GM12878 (cell line): ENCODE measurements around the gene ZNF710. TPM values are rescaled to one million over a fixed set of nuclear protein-coding genes. Genes with fewer than 3 reads are reported as not detected.

Source experiments
- ATAC-seq: fragments of 200-7000 bp; cut with Tn5 transposase; 3 replicates; pipeline ENCODE4 v1.9.1; 2020; ENCODE audit warnings: mild to moderate bottlenecking, moderate library complexity
- BruUV-seq: library from RNA; stranded (reverse); fragments of 400-500 nt; replicated peaks from 2 replicates; lab custom pipeline; 2021; lab: Mats Ljungman, UMichigan
- CTCF ChIA-PET: fragments of 300-600 bp; sonication (Branson Sonifier 250); formaldehyde crosslinking; extraction: SDS; loops from one replicate; lab custom pipeline; 2021; ENCODE audit warnings: inconsistent platforms; lab: Yijun Ruan, JAX
- POLR2A ChIA-PET: fragments of 350-600 bp; formaldehyde crosslinking; extraction: SDS; loops from one replicate; lab custom pipeline; 2021; ENCODE audit warnings: inconsistent platforms; lab: Charles Lee
- RAD21 ChIA-PET: fragments of 300-600 bp; sonication (Branson Sonifier 250); formaldehyde crosslinking; loops from one replicate; lab custom pipeline; 2023; ENCODE audit warnings: antibody characterized with exemption; ENCODE audit not compliant: unreplicated experiment; lab: Charles Lee
- SMC1A ChIA-PET: fragments of 300-600 bp; sonication (Branson Sonifier 250); formaldehyde crosslinking; loops from one replicate; lab custom pipeline; 2023; ENCODE audit not compliant: unreplicated experiment, uncharacterized antibody; lab: Charles Lee
- DNase-seq: peaks from one replicate; pipeline ENCODE4 v3.0.0-alpha.2; 2011; ENCODE audit warnings: low read depth, low spot score
- FAIRE-seq: peaks from 3 replicates; lab custom pipeline; 2011; peaks lifted over from hg19 to GRCh38; lab: Jason Lieb, UNC
- H2AFZ ChIP-seq: 2 replicates; pipeline ENCODE4 v1.6.0; 2011; ENCODE audit warnings: low read depth, low read length, control low read depth; ENCODE audit not compliant: control insufficient read depth
- H3K27ac ChIP-seq: 2 replicates; pipeline ENCODE4 v1.5.1; 2011; ENCODE audit warnings: control low read depth; ENCODE audit not compliant: control insufficient read depth, insufficient read depth
- H3K27me3 ChIP-seq, 2 experiments: replicated peaks in 1 of 2; 2 replicates each; pipeline versions ENCODE4 v1.6.0 to v1.6.1; 2011; ENCODE audit warnings: low read length in 1 of 2; ENCODE audit not compliant: control insufficient read depth in 2 of 2, insufficient read depth in 2 of 2
- H3K36me3 ChIP-seq, 2 experiments: 2 replicates each; pipeline ENCODE4 v1.5.1; 2011; ENCODE audit warnings: low read length in 1 of 2; ENCODE audit not compliant: control insufficient read depth in 2 of 2, insufficient read depth in 2 of 2
- H3K4me1 ChIP-seq: 2 replicates; pipeline ENCODE4 v1.6.1; 2011; ENCODE audit warnings: mild to moderate bottlenecking, low read length, moderate library complexity, mixed read lengths; ENCODE audit not compliant: control insufficient read depth, insufficient read depth
- H3K4me2 ChIP-seq: 2 replicates; pipeline ENCODE4 v1.6.0; 2011; ENCODE audit warnings: control low read depth; ENCODE audit not compliant: control insufficient read depth, insufficient read depth
- H3K4me3 ChIP-seq: fragments of 200-600 bp; sonication (generic); 2 replicates; pipeline ENCODE4 v1.5.1; 2016
- H3K79me2 ChIP-seq: 2 replicates; pipeline ENCODE4 v1.6.0; 2011; ENCODE audit warnings: low read length; ENCODE audit not compliant: control insufficient read depth, insufficient read depth
- H3K9ac ChIP-seq: 2 replicates; pipeline ENCODE4 v1.8.0; 2011; ENCODE audit warnings: low read length, control low read depth, mixed read lengths; ENCODE audit not compliant: control insufficient read depth, insufficient read depth
- H3K9me3 ChIP-seq: replicated peaks from 3 replicates; pipeline ENCODE4 v1.5.1; 2011; ENCODE audit warnings: mild to moderate bottlenecking, low read length; ENCODE audit not compliant: control insufficient read depth, insufficient read depth
- H4K20me1 ChIP-seq: 2 replicates; pipeline ENCODE4 v1.6.0; 2011; ENCODE audit not compliant: control insufficient read depth, insufficient read depth
- CHD1 ChIP-seq: IDR thresholded peaks from 2 replicates; pipeline ENCODE4 v1.6.1; 2012; ENCODE audit warnings: low read depth, low read length, improper control_type of control experiment
- FOS ChIP-seq: IDR thresholded peaks from 3 replicates; pipeline ENCODE4 v1.6.1; 2011; ENCODE audit warnings: borderline replicate concordance; ENCODE audit not compliant: insufficient read length; ENCODE audit errors: extremely low read depth
- KDM1A ChIP-seq: fragments of 200-600 bp; sonication (generic); IDR thresholded peaks from 2 replicates; pipeline ENCODE4 v1.6.1; 2016; ENCODE audit warnings: borderline replicate concordance
- KLF5 ChIP-seq: fragments of 450-650 bp; IDR thresholded peaks from 2 replicates; pipeline ENCODE4 v1.6.1; 2014; ENCODE audit warnings: mild to moderate bottlenecking; ENCODE audit not compliant: partially characterized antibody
- MYB ChIP-seq: fragments of 150-350 bp; IDR thresholded peaks from 2 replicates; pipeline ENCODE4 v1.6.1; 2014; ENCODE audit warnings: mild to moderate bottlenecking, low read depth, low read length, borderline replicate concordance
- NBN ChIP-seq: fragments of 450-650 bp; IDR thresholded peaks from 2 replicates; pipeline ENCODE4 v1.6.1; 2016
- NFIC ChIP-seq: IDR thresholded peaks from 2 replicates; pipeline ENCODE4 v1.6.1; 2012; ENCODE audit warnings: low read depth, mild to moderate bottlenecking, inconsistent platforms, low read length, moderate library complexity
- NFYB ChIP-seq: IDR thresholded peaks from 2 replicates; pipeline ENCODE4 v1.6.1; 2011; ENCODE audit warnings: low read depth, mild to moderate bottlenecking, low read length, improper control_type of control experiment, moderate library complexity; ENCODE audit not compliant: insufficient read depth
- SREBF2 ChIP-seq: IDR thresholded peaks from 2 replicates; pipeline ENCODE4 v1.6.1; 2012; ENCODE audit warnings: mild to moderate bottlenecking, low read length
- TBL1XR1 ChIP-seq: IDR thresholded peaks from 2 replicates; pipeline ENCODE4 v1.6.1; 2012; ENCODE audit warnings: low read depth, low read length, improper control_type of control experiment
- YY1 ChIP-seq: IDR thresholded peaks from 2 replicates; pipeline ENCODE4 v1.6.1; 2011; ENCODE audit warnings: low read depth, mild to moderate bottlenecking, low read length
- ZZZ3 ChIP-seq: IDR thresholded peaks from 2 replicates; pipeline ENCODE4 v1.6.1; 2011; ENCODE audit warnings: low read depth; ENCODE audit not compliant: control insufficient read depth, insufficient read length
- WGBS: methylation state at CpG from one replicate; pipeline ENCODE4 v1.1.6; 2016; ENCODE audit warnings: low lambda C conversion rate; ENCODE audit not compliant: insufficient replicate concordance, insufficient coverage; ENCODE audit errors: missing lambda C conversion rate; 5-methylcytosine and 5-hydroxymethylcytosine counted together
- in situ Hi-C: fragments of 300-500 bp; cut with MboI; formaldehyde crosslinking; loops from 9 replicates; pipeline ENCODE4 v1.14.3; 2018; ENCODE audit warnings: mixed read lengths
- intact Hi-C: fragments of 100-400 bp; cut with micrococcal nuclease; formaldehyde crosslinking; loops from one replicate; pipeline ENCODE4 v1.14.2; 2022; ENCODE audit not compliant: unreplicated experiment
- polyA plus RNA-seq, 11 experiments: library from polyadenylated mRNA; depleted of rRNA in 4 of 11; unstranded in 6 of 11; stranded (reverse) in 5 of 11; fragments of >200 nt; fragmentation: Nextera tagmentation in 4 of 11; fragmentation: Illumina TruSeq in 1 of 11; extraction: Ambion mirVana in 4 of 11; extraction: Trizol in 1 of 11; gene quantifications; 1 replicate in 1 of 11; 2 replicates in 10 of 11; pipeline versions ENCODE4 v1.2.1 to v1.2.3, GENCODE V29; 2011 to 2016; ENCODE audit warnings: inconsistent platforms in 2 of 11, missing spikeins in 2 of 11, low read depth in 1 of 11
- total RNA-seq, 4 experiments: library from RNA; depleted of rRNA in 3 of 4; stranded (reverse); fragments of >200 nt in 3 of 4; fragmentation: Illumina TruSeq in 1 of 4; extraction: Trizol in 1 of 4; gene quantifications; 2 replicates each; pipeline versions ENCODE4 v1.2.1 to v1.2.3, GENCODE V29; 2013 to 2021
- TF ChIP-seq, protein P1 (sequence below): fragments of 150-350 bp; IDR thresholded peaks from 2 replicates; pipeline ENCODE4 v1.6.1; 2016; ENCODE audit warnings: low read depth, low read length
- TF ChIP-seq, protein P2 (sequence below), 3 experiments: IDR thresholded peaks in 2 of 3; conservative IDR thresholded peaks in 1 of 3; 2 replicates each; pipeline ENCODE4 v1.5.1; 2011; ENCODE audit warnings: low read depth in 3 of 3, low read length in 3 of 3, mild to moderate bottlenecking in 3 of 3, control low read depth in 2 of 3, moderate library complexity in 2 of 3, inconsistent platforms in 1 of 3, mixed read lengths in 1 of 3; ENCODE audit not compliant: control insufficient read depth in 2 of 3, insufficient read depth in 1 of 3; ENCODE audit errors: extremely low read depth in 1 of 3

ZNF710 gene
- total and polyA plus RNA-seq, 10 of the 15 experiments (the other 5 are each of a cell fraction or from before 2014, with no cell fraction given), result 1.4 to 43.5 (median 9.8) TPM

GRCh38 chr15:90044191-90044590, 43.1 kb downstream of the ZNF710 start:
- Histone ChIP-seq H3K4me2 (no peak overlapping the region), H3K9ac (no peak overlapping the region), H3K9me3 (no peaks in the 10 kb centered on the region), H2AFZ (no peak overlapping the region), H3K36me3 (peaks cover 3 to 6% of the 10 kb centered on the region in 2 experiments; a peak in 3 of 4 replicates), H3K4me3 (no peak overlapping the region), H3K27me3 (no peaks in the 10 kb centered on the region), H4K20me1 (no peaks in the 10 kb centered on the region), H3K79me2 (peaks cover 39% of the 10 kb centered on the region), H3K4me1 (peaks cover 22% of the 10 kb centered on the region), H3K27ac (no peak overlapping the region)
- SMC1A ChIA-PET, result interaction anchor here (1.0 to 2.1 kb wide), 4 partner anchors 11 to 23 kb away, joined by 3 to 7 read pairs (median 3); no protein-coding TSS in a partner anchor
- DNase-seq (no peak), ATAC-seq (no peak), FAIRE-seq (no peak)
- BruUV-seq, result no TSS peak
- 98% methylated on average over 14 of the region's 14 CpGs for WGBS
- POLR2A ChIA-PET, result no interaction called here
- intact Hi-C loops (no loop called here), in situ Hi-C loops (no loop called here)
- CTCF ChIA-PET, result interaction anchor here (1.4 kb wide), 1 partner anchor 12 kb away, joined by 4 read pairs; no protein-coding TSS in a partner anchor
- RAD21 ChIA-PET, result interaction anchor here (1.6 kb wide), 1 partner anchor 13 kb away, joined by 4 read pairs; no protein-coding TSS in a partner anchor
- TF ChIP-seq KLF5, result no peak
- no peak for TF ChIP-seq CHD1
- no peak for TF ChIP-seq FOS
- no peak for TF ChIP-seq MYB
- no peak for TF ChIP-seq NBN
- TF ChIP-seq, protein P1, sequence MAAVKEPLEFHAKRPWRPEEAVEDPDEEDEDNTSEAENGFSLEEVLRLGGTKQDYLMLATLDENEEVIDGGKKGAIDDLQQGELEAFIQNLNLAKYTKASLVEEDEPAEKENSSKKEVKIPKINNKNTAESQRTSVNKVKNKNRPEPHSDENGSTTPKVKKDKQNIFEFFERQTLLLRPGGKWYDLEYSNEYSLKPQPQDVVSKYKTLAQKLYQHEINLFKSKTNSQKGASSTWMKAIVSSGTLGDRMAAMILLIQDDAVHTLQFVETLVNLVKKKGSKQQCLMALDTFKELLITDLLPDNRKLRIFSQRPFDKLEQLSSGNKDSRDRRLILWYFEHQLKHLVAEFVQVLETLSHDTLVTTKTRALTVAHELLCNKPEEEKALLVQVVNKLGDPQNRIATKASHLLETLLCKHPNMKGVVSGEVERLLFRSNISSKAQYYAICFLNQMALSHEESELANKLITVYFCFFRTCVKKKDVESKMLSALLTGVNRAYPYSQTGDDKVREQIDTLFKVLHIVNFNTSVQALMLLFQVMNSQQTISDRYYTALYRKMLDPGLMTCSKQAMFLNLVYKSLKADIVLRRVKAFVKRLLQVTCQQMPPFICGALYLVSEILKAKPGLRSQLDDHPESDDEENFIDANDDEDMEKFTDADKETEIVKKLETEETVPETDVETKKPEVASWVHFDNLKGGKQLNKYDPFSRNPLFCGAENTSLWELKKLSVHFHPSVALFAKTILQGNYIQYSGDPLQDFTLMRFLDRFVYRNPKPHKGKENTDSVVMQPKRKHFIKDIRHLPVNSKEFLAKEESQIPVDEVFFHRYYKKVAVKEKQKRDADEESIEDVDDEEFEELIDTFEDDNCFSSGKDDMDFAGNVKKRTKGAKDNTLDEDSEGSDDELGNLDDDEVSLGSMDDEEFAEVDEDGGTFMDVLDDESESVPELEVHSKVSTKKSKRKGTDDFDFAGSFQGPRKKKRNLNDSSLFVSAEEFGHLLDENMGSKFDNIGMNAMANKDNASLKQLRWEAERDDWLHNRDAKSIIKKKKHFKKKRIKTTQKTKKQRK, result no peak
- TF ChIP-seq, protein P2, sequence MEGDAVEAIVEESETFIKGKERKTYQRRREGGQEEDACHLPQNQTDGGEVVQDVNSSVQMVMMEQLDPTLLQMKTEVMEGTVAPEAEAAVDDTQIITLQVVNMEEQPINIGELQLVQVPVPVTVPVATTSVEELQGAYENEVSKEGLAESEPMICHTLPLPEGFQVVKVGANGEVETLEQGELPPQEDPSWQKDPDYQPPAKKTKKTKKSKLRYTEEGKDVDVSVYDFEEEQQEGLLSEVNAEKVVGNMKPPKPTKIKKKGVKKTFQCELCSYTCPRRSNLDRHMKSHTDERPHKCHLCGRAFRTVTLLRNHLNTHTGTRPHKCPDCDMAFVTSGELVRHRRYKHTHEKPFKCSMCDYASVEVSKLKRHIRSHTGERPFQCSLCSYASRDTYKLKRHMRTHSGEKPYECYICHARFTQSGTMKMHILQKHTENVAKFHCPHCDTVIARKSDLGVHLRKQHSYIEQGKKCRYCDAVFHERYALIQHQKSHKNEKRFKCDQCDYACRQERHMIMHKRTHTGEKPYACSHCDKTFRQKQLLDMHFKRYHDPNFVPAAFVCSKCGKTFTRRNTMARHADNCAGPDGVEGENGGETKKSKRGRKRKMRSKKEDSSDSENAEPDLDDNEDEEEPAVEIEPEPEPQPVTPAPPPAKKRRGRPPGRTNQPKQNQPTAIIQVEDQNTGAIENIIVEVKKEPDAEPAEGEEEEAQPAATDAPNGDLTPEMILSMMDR (IDR thresholded peaks at IDR 0.05 in 2 of 3, conservative IDR thresholded peaks at IDR 0.05 in 1 of 3; ENCODE audit: control insufficient read depth in 2 of 3, extremely low read depth in 1 of 3, insufficient read depth in 1 of 3, low read depth in 3 of 3, low read length in 3 of 3), result no peak
- no peak for TF ChIP-seq NFIC
- no peak for TF ChIP-seq TBL1XR1
- TF ChIP-seq NFYB, result no peak
- TF ChIP-seq ZZZ3, result no peak
- no peak for TF ChIP-seq SREBF2
- TF ChIP-seq KDM1A, result no peak
- no peak for TF ChIP-seq YY1
